Measurements from ENCODE around the gene CTBP2.

GRCh38 chr10:125027871-125028869, 132.2 kb downstream of the CTBP2 start:
- TF ChIP-seq PKNOX1 (IDR thresholded peaks at IDR 0.05) (no peak), FOXK2 (IDR thresholded peaks at IDR 0.05) (no peak), FOXA1 (IDR thresholded peaks at IDR 0.05) (no peak), SUZ12 (IDR thresholded peaks at IDR 0.05) (no peak), FOXM1 (IDR thresholded peaks at IDR 0.05; ENCODE audit: borderline replicate concordance) (no peak), CTBP1 (IDR thresholded peaks at IDR 0.05; ENCODE audit: borderline replicate concordance) (no peak)
